SK-N-SH treated with all-trans-retinoic acid at 6 μM for 48 hours (cell line): ENCODE results near the gene KTI12.

Source experiments
- ATAC-seq: fragments of 200-7000 bp; cut with Tn5 transposase; 3 replicates; pipeline ENCODE4 v1.9.1; 2020; ENCODE audit warnings: mild to moderate bottlenecking, moderate library complexity
- ARNTL ChIP-seq: fragments of 450-650 bp; formaldehyde crosslinking; IDR thresholded peaks from 2 replicates; pipeline ENCODE4 v1.5.0; 2020; ENCODE audit warnings: low read depth, mild to moderate bottlenecking, moderate library complexity, borderline replicate concordance
- BACH2 ChIP-seq: fragments of 250-450 bp; sonication (Bioruptor Pico); IDR thresholded peaks from 2 replicates; pipeline ENCODE4 v1.9.0; 2021; ENCODE audit warnings: mild to moderate bottlenecking, borderline replicate concordance
- CSDC2 ChIP-seq: fragments of 250-450 bp; sonication (Bioruptor Pico); IDR thresholded peaks from 2 replicates; pipeline ENCODE4 v1.5.0; 2020; ENCODE audit warnings: mild to moderate bottlenecking, moderate library complexity
- ESRRG ChIP-seq: fragments of 250-450 bp; sonication (Bioruptor Pico); IDR thresholded peaks from 2 replicates; pipeline ENCODE4 v1.6.1; 2021; ENCODE audit warnings: mild to moderate bottlenecking
- GLIS3 ChIP-seq: fragments of 250-450 bp; sonication (Bioruptor Pico); IDR thresholded peaks from 2 replicates; pipeline ENCODE4 v1.5.0; 2020; ENCODE audit warnings: mild to moderate bottlenecking, moderate library complexity
- ISL1 ChIP-seq: fragments of 250-450 bp; sonication (Bioruptor Pico); IDR thresholded peaks from 2 replicates; pipeline ENCODE4 v2.1.2; 2022; ENCODE audit warnings: mild to moderate bottlenecking, moderate library complexity
- OSR1 ChIP-seq: fragments of 250-450 bp; sonication (Bioruptor Pico); IDR thresholded peaks from 2 replicates; pipeline ENCODE4 v1.8.0; 2022; ENCODE audit warnings: moderate library complexity, mild to moderate bottlenecking, inconsistent platforms
- PPARA ChIP-seq: fragments of 250-450 bp; sonication (Bioruptor Pico); IDR thresholded peaks from 2 replicates; pipeline ENCODE4 v1.5.0; 2020; ENCODE audit warnings: mild to moderate bottlenecking, borderline replicate concordance
- RARB ChIP-seq: fragments of 250-450 bp; sonication (Bioruptor Pico); IDR thresholded peaks from 2 replicates; pipeline ENCODE4 v1.8.0; 2021; ENCODE audit warnings: mild to moderate bottlenecking, moderate library complexity
- SNAI2 ChIP-seq: fragments of 250-450 bp; sonication (Bioruptor Pico); IDR thresholded peaks from 2 replicates; pipeline ENCODE4 v1.5.0; 2020; ENCODE audit warnings: mild to moderate bottlenecking, moderate library complexity
- TCF4 ChIP-seq: fragments of 250-450 bp; sonication (Bioruptor Pico); IDR thresholded peaks from 2 replicates; pipeline ENCODE4 v1.8.0; 2021; ENCODE audit warnings: mild to moderate bottlenecking, moderate library complexity, borderline replicate concordance
- TOX ChIP-seq: fragments of 250-450 bp; sonication (Bioruptor Pico); IDR thresholded peaks from 2 replicates; pipeline ENCODE4 v1.8.0; 2021; ENCODE audit warnings: mild to moderate bottlenecking, moderate library complexity, borderline replicate concordance
- ZC3H10 ChIP-seq: fragments of 250-450 bp; sonication (Bioruptor Pico); IDR thresholded peaks from 2 replicates; pipeline ENCODE4 v1.5.1; 2021; ENCODE audit warnings: mild to moderate bottlenecking, moderate library complexity
- ZFP3 ChIP-seq: fragments of 250-450 bp; sonication (Bioruptor Pico); IDR thresholded peaks from 2 replicates; pipeline ENCODE4 v1.5.0; 2020; ENCODE audit warnings: mild to moderate bottlenecking, moderate library complexity
- ZFP30 ChIP-seq: fragments of 450-650 bp; formaldehyde crosslinking; IDR thresholded peaks from 2 replicates; pipeline ENCODE4 v1.5.0; 2022; ENCODE audit warnings: mild to moderate bottlenecking, moderate library complexity
- ZNF565 ChIP-seq: fragments of 450-650 bp; formaldehyde crosslinking; conservative IDR thresholded peaks from 2 replicates; pipeline ENCODE4 v1.5.0; 2020; ENCODE audit warnings: low read depth, mild to moderate bottlenecking, moderate library complexity
- ZNF70 ChIP-seq: fragments of 450-650 bp; formaldehyde crosslinking; IDR thresholded peaks from 2 replicates; pipeline ENCODE4 v1.5.0; 2020; ENCODE audit warnings: mild to moderate bottlenecking, moderate library complexity
- TF ChIP-seq, protein P1 (sequence below): fragments of 250-450 bp; sonication (Bioruptor Pico); IDR thresholded peaks from 2 replicates; pipeline ENCODE4 v1.8.0; 2021; ENCODE audit warnings: low read depth, mild to moderate bottlenecking, moderate library complexity, borderline replicate concordance
- TF ChIP-seq, protein P2 (sequence below): fragments of 250-450 bp; sonication (Bioruptor Pico); IDR thresholded peaks from 2 replicates; pipeline ENCODE4 v1.5.1; 2021; ENCODE audit warnings: mild to moderate bottlenecking, moderate library complexity
- TF ChIP-seq, protein P3 (sequence below): fragments of 250-450 bp; sonication (Bioruptor Pico); IDR thresholded peaks from 2 replicates; pipeline ENCODE4 v1.8.0; 2020; ENCODE audit warnings: mild to moderate bottlenecking, moderate library complexity, borderline replicate concordance
- TF ChIP-seq, protein P4 (sequence below): fragments of 250-450 bp; sonication (Bioruptor Pico); IDR thresholded peaks from 2 replicates; pipeline ENCODE4 v1.5.0; 2020; ENCODE audit warnings: mild to moderate bottlenecking, moderate library complexity
- TF ChIP-seq, protein P5 (sequence below): fragments of 250-450 bp; sonication (Bioruptor Pico); IDR thresholded peaks from 2 replicates; pipeline ENCODE4 v1.5.1; 2020; ENCODE audit warnings: low read depth, mild to moderate bottlenecking, moderate library complexity

Gene KTI12

DNA sequence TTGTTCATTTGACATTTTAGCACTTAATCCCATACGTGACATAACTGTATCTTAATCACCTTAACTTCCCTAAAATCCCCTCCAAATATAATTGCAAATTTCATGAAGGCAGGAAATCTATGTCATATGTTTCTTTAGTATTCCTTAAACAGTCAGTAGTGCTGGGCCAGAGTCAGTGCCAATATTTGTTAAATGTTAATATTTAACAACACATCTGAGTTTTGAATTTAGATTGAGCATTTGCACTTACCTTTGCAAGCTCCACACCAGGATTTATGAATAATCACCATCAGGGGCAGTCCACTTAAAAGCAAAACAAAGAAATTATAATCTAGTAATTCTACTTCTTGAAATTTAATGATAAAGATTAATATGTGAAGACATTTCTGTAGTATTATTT lies 5.3 kb downstream of the KTI12 start (continued):
- TF ChIP-seq, protein P1, sequence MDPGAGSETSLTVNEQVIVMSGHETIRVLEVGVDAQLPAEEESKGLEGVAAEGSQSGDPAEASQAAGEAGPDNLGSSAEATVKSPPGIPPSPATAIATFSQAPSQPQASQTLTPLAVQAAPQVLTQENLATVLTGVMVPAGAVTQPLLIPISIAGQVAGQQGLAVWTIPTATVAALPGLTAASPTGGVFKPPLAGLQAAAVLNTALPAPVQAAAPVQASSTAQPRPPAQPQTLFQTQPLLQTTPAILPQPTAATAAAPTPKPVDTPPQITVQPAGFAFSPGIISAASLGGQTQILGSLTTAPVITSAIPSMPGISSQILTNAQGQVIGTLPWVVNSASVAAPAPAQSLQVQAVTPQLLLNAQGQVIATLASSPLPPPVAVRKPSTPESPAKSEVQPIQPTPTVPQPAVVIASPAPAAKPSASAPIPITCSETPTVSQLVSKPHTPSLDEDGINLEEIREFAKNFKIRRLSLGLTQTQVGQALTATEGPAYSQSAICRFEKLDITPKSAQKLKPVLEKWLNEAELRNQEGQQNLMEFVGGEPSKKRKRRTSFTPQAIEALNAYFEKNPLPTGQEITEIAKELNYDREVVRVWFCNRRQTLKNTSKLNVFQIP (CRISPR knock-in tag): no peak
- TF ChIP-seq, all 23 proteins: peak for 0

DNA sequence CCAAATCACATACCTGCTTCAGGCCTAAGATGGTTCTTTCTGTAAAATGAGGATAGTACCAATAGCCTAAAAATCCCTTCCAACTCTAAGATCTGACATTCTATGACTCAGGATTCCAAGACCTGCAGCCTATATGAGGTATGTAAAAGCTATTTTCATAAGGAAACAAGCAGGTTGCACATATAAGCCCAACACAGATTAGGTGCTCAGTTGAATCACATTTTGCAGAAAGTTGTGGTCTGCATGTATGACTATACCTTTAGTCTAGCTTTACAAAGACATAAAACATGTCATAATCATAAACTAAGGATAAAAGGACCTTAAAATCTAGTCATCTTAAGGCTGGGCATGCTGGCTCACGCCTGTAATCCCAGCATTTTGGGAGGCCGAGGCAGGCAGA lies 7.3 kb downstream of the KTI12 start:
- TF ChIP-seq ISL1 (CRISPR knock-in tag) (no peak), RARB (no peak), SNAI2 (no peak), BACH2 (CRISPR knock-in tag) (no peak), ZNF565 (no peak), PPARA (CRISPR knock-in tag) (no peak), ZFP30 (CRISPR knock-in tag) (no peak), ZC3H10 (CRISPR knock-in tag) (no peak), OSR1 (CRISPR knock-in tag) (no peak), CSDC2 (CRISPR knock-in tag) (no peak), ESRRG (CRISPR knock-in tag) (no peak), ZFP3 (CRISPR knock-in tag) (no peak), TOX (CRISPR knock-in tag) (no peak), ARNTL (CRISPR knock-in tag) (no peak), ZNF70 (CRISPR knock-in tag) (no peak), GLIS3 (CRISPR knock-in tag) (no peak)
- TF ChIP-seq, protein P2, sequence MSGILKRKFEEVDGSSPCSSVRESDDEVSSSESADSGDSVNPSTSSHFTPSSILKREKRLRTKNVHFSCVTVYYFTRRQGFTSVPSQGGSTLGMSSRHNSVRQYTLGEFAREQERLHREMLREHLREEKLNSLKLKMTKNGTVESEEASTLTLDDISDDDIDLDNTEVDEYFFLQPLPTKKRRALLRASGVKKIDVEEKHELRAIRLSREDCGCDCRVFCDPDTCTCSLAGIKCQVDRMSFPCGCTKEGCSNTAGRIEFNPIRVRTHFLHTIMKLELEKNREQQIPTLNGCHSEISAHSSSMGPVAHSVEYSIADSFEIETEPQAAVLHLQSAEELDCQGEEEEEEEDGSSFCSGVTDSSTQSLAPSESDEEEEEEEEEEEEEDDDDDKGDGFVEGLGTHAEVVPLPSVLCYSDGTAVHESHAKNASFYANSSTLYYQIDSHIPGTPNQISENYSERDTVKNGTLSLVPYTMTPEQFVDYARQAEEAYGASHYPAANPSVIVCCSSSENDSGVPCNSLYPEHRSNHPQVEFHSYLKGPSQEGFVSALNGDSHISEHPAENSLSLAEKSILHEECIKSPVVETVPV (CRISPR knock-in tag): no peak
- TF ChIP-seq, protein P3, sequence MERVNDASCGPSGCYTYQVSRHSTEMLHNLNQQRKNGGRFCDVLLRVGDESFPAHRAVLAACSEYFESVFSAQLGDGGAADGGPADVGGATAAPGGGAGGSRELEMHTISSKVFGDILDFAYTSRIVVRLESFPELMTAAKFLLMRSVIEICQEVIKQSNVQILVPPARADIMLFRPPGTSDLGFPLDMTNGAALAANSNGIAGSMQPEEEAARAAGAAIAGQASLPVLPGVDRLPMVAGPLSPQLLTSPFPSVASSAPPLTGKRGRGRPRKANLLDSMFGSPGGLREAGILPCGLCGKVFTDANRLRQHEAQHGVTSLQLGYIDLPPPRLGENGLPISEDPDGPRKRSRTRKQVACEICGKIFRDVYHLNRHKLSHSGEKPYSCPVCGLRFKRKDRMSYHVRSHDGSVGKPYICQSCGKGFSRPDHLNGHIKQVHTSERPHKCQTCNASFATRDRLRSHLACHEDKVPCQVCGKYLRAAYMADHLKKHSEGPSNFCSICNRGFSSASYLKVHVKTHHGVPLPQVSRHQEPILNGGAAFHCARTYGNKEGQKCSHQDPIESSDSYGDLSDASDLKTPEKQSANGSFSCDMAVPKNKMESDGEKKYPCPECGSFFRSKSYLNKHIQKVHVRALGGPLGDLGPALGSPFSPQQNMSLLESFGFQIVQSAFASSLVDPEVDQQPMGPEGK (CRISPR knock-in tag): no peak
- TF ChIP-seq, protein P4, sequence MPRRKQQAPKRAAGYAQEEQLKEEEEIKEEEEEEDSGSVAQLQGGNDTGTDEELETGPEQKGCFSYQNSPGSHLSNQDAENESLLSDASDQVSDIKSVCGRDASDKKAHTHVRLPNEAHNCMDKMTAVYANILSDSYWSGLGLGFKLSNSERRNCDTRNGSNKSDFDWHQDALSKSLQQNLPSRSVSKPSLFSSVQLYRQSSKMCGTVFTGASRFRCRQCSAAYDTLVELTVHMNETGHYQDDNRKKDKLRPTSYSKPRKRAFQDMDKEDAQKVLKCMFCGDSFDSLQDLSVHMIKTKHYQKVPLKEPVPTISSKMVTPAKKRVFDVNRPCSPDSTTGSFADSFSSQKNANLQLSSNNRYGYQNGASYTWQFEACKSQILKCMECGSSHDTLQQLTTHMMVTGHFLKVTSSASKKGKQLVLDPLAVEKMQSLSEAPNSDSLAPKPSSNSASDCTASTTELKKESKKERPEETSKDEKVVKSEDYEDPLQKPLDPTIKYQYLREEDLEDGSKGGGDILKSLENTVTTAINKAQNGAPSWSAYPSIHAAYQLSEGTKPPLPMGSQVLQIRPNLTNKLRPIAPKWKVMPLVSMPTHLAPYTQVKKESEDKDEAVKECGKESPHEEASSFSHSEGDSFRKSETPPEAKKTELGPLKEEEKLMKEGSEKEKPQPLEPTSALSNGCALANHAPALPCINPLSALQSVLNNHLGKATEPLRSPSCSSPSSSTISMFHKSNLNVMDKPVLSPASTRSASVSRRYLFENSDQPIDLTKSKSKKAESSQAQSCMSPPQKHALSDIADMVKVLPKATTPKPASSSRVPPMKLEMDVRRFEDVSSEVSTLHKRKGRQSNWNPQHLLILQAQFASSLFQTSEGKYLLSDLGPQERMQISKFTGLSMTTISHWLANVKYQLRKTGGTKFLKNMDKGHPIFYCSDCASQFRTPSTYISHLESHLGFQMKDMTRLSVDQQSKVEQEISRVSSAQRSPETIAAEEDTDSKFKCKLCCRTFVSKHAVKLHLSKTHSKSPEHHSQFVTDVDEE (CRISPR knock-in tag): no peak
- TF ChIP-seq, protein P5, sequence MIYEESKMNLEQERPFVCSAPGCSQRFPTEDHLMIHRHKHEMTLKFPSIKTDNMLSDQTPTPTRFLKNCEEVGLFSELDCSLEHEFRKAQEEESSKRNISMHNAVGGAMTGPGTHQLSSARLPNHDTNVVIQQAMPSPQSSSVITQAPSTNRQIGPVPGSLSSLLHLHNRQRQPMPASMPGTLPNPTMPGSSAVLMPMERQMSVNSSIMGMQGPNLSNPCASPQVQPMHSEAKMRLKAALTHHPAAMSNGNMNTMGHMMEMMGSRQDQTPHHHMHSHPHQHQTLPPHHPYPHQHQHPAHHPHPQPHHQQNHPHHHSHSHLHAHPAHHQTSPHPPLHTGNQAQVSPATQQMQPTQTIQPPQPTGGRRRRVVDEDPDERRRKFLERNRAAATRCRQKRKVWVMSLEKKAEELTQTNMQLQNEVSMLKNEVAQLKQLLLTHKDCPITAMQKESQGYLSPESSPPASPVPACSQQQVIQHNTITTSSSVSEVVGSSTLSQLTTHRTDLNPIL (CRISPR knock-in tag): no peak
- no peak for ATAC-seq

DNA sequence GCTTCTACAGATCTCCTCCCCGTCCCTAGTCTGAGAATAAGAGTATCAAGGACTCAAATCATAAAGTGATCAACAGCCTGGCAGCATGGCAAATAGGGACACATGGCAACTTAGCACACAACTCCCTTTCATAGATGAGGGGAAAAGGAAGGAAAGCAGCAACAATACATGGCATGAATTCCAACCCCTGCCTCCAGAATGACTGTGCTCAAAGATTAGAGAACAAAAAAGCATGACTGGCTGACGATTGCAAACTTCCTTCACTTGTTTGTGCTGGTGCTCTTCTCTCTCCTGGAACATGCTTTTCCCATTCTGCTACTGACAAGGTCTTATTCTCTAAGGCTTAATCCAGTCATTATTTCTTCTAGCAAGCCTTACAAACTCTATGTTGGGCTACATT lies 11.5 kb downstream of the KTI12 start:
- TF ChIP-seq RARB: no peak
- TF ChIP-seq ZFP30 (CRISPR knock-in tag): no peak
- no peak for TF ChIP-seq OSR1 (CRISPR knock-in tag)
- TF ChIP-seq, protein P1 (CRISPR knock-in tag): no peak
- no peak for TF ChIP-seq ZNF70 (CRISPR knock-in tag)
- TF ChIP-seq, protein P4 (CRISPR knock-in tag): no peak
- no peak for TF ChIP-seq CSDC2 (CRISPR knock-in tag)
- TF ChIP-seq ISL1 (CRISPR knock-in tag): no peak
- no peak for TF ChIP-seq ARNTL (CRISPR knock-in tag)
- no peak for TF ChIP-seq ZNF565
- TF ChIP-seq TCF4 (CRISPR knock-in tag): no peak
- no peak for TF ChIP-seq GLIS3 (CRISPR knock-in tag)
- ATAC-seq: no peak
